HG03039 (cell line): ENCODE results near the gene SRP14.
"Not testable (repeated sequence)": the region's sequence is repeated elsewhere in the genome, so short reads cannot be mapped to it uniquely, and the experiment has no call there.

Source experiments
- ATAC-seq: cut with Tn5 transposase; IDR thresholded peaks from one replicate; pipeline ENCODE4 v1.9.1; 2021; ENCODE audit warnings: mild to moderate bottlenecking, moderate library complexity; ENCODE audit not compliant: unreplicated experiment

The SRP14 gene

GRCh38 chr15:40052604-40053003 lies 13.6 kb upstream of the SRP14 start:
- no peak for ATAC-seq

DNA sequence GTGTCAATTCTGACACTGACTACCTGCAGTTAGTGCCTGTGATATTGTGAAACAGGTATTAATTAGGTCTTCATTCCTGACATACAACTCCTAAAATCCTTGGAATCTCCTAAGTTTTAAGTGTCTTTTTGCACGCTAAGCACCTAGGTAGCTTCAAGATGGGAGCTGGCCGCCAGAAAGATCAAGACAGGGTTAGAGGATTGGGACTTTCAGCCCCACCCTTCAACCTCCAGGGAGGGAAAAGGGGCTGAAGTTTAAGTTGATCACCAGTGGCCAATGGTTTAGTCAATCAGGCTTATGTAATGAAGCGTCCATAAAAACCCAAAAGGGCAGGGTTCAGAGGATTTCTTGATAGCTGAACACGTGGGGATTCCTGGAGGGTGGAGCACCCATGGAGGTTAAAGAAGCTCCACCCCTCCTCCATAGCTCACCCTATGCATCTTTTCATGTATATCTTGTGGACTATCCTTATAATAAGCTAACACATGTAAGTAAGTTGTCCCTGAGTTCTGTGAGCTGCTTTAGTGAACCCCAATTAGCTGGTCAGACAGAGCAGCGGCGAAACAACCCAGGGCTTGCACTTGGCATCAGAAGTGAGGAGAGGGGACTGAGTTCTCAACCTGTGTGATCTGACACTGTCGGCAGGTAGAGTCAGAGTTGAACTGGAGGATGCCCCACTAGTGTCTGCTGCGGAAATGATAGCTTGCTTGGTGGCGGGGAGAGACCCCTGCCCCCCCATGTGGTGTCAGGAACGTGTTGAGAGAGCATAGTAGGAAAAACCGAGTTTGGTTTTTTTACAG lies 12.8 kb upstream of the SRP14 start:
- no peak for ATAC-seq

- no peak for ATAC-seq
These were observed 11.9 kb upstream of the SRP14 start for GRCh38 chr15:40050788-40051470.

- ATAC-seq = no peak
These were observed 10.0 kb upstream of the SRP14 start for GRCh38 chr15:40048926-40049475.

DNA sequence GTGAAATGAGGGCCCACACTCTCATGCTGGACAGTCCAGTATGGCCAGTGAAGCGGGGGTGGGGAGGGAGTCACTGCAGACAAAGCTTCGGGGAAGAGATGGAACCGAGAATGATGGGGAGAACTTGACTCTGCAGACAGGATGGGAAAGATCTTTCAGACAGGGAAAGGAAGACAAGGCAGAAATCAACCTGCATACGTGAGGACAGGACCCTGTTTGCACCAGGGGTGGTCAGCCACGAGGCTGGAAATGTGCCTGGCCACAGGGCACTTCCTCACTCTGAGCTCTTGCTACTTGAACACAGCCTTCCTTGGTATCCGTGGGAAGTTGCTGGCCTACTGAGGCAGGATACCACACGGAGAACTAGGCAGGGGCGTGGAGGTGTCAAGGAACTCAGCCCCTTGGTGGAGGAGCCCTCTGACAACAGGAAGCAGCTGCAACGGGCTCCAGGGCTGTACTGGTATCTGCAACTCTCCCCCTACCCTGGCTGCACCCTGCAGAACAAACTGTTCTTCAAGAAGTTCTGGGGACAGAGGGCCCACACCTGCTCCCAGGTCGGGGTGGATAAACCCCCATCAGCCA lies 9.3 kb upstream of the SRP14 start:
- ATAC-seq = no peak

DNA sequence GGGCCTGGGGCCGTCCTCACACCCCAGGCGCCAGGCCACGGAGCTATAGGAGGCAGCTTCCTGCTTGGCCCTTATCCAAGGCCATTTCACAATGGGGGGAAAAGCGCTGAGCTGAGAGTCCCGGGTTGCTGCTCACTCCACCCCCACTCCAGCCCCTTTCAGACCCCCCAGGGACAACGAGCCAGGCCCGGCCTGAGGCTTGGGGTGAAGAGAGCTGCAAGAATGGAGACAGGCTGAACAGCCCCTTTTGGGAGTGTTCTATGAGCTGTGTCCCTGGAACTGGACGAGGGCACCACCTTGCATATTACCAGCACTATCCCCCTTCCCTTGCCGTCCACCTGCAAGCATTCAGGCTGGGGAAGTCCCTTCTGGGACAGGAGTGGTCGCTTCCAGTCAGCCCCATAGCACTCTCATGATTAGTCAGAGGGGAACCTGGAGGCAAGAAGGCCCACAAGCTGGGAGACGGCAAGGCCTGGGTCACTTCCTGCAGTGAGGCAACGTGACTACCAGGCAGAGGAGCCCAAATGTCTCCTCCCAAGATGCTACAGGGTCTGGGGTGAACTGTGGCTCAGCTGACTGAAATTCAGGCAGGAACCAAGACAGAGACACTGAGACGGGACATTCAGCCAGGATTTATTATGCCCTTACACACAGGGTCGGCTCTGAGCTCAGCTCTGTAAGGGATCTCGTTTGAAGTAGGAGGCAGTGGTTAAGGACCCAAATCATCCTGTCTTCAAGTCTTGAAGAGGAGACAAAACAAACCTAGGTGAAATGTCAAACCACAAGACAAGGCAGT lies 8.6 kb upstream of the SRP14 start:
- peak; percentile 66 for ATAC-seq

- no peak for ATAC-seq
These were observed 7.9 kb upstream of the SRP14 start for GRCh38 chr15:40046721-40047414.

DNA sequence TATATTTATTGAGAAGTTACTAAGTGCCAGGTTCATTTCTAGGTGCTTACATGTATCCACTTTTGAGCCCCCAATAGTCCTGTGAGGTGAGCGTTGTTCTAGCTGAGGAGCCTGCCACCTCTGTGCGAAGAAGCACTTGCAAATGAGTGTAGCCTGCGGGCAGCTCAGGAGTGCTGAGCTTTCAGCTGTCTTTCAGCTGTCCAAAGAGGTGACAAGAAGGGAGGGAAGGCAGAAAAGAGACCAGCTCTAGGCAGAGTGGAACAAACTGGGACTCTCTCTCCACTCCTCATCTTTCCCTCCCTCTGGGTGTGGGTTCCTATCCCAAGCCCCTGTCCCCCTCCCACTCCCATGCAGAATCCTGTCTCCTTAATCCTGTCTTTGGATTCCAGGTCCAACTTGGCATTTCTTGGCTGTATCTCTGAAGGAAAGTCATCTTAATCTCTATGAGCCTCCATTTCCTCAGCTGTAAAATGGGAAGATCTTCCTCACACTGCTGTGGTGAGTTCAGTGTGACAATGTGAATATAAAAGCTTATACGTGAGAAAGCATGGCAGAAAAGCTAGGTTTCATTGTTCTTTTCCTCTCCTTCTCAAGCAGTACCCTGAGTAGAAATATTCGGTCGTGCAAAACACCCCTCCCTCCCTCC lies 6.7 kb upstream of the SRP14 start:
- no peak for ATAC-seq

GRCh38 chr15:40044717-40045571 lies 6.0 kb upstream of the SRP14 start:
- ATAC-seq = peak; percentile 61

DNA sequence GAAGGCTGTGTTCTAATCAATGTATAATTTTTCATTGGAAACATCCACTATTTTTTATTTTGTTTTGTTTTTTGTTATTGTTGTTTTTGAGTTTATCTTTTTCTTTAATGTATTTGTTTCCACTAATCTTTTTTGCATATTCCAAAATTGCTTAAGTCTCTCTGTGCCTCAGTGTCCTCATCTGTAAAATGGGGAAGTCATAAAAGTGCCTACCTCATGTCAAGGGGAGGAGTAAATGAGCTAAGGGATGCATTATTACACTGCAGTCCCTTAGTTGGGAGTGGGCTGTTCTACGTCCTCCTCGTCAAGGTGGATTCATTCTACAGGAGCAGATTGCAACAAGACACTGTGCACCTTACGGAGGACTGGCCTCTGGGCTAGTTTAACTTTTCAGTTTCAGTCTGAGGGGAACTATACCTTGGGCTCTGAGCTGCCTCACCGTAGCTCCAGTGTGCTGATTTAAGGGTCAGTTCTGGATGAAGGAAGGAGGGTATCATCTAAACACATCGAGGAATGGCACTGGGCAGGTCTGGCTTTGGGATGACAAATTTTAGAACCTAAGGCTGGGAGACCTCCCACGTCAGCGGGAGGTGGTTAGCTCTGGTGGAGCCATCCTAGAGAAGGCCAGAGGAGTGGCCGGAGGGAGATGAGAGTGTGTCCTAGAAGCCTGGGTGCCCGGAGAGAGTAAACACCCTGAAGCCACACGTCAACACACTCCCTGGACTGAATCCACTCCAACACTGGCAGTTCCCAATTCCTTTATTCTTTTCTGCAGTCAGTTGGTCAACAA lies 5.1 kb upstream of the SRP14 start:
- ATAC-seq = no peak

GRCh38 chr15:40042791-40043320 lies 3.9 kb upstream of the SRP14 start:
- no peak for ATAC-seq

DNA sequence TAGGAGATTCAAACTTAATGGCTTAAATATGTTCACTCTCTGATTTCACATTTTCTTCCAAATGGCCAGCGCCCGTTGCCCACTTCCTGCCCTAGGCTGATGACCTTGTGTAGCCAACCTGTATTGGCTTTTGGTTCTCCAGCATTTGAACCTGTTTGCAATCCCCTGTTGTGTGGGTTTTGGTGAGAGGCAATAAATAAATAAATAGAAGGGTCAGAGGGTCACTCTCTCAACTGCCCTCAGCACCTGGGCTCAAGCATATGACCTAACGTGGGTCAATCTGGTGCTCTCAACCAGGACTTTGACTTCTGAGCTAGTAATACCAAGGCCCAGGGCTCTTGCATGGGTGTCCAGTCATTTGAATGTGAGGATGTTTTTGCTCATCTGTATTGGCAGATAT lies 1.8 kb upstream of the SRP14 start:
- no peak for ATAC-seq

GRCh38 chr15:40040293-40040635 lies 1.3 kb upstream of the SRP14 start:
- ATAC-seq = no peak

DNA sequence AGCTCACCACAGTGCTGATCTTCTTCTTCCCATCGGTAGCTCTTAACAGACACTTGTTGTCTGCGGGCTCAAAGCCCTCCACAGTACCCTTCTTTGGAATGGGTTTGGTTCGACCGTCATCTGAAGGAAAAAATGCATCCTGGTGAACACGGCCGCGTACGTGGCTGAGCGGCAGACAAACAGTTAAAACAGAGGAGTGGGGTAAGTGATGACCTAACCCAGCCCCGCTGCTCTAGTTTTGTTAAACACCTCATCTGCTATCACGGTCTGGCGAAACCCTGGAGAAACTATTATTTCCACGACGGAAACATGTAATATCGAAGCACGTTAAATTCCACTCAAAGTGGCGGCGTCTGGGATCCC lies 725 bp downstream of the SRP14 start:
- ATAC-seq = no peak

DNA sequence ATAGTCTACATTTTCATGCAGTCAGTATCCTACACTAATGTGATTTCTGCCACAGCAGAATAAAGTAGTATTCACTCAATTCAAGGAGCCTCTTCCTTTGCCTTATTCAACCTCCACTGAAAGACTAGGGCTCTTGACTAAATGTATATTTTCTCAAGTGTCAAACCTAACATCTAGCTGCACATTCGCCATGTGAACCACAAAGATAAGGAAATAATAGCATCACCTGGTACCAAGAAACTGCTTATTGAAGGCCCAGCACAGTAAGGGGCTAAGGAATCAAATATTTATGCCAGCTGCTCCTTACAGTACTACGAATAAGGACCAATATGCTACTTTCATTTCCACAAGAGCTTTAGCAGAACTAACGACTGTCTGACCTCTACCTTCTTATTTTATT lies 1.3 kb downstream of the SRP14 start:
- no peak for ATAC-seq

- ATAC-seq = not testable (repeated sequence)
These were observed 3.8 kb downstream of the SRP14 start for GRCh38 chr15:40035182-40035581.

- no peak for ATAC-seq
These were observed 4.6 kb downstream of the SRP14 start for GRCh38 chr15:40034186-40034946.
